Stimulated activated CD4-positive, alpha-beta T cell treated with anti-CD3 and anti-CD28 coated beads, Interleukin-4, amount 100 ng/mL, for 1 hour (primary cell): ENCODE results near the gene SPRR1B.
"Not testable (repeated sequence)": the region's sequence is repeated elsewhere in the genome, so short reads cannot be mapped to it uniquely, and the experiment has no call there.

ENCODE experiments used
- DNase-seq: peaks from one replicate; pipeline ENCODE4 v3.0.0-alpha.2; 2020

Gene SPRR1B

GRCh38 chr1:153040950-153041631 lies 10.1 kb downstream of the SPRR1B start, which contains the start of gene SPRR2D:
Gene SPRR2D (minus strand): TSS chr1:153041120. CDS start chr1:153040346, 774 bp downstream.
- no peak for DNase-seq

- no peak for DNase-seq
Measured at GRCh38 chr1:153049211-153049610, 18.2 kb downstream of the SPRR1B start.

GRCh38 chr1:153056111-153056510 lies 25.1 kb downstream of the SPRR1B start:
- not testable (repeated sequence) for DNase-seq

- no peak for DNase-seq
Measured at GRCh38 chr1:153057375-153057774, 26.4 kb downstream of the SPRR1B start, which contains the start of gene SPRR2A. Gene SPRR2A (minus strand): TSS chr1:153057512. CDS start chr1:153056735, 777 bp downstream.

- no peak for DNase-seq
Measured at GRCh38 chr1:153058154-153058553, 27.2 kb downstream of the SPRR1B start.

GRCh38 chr1:153058826-153059784 lies 28.1 kb downstream of the SPRR1B start:
- DNase-seq, result no peak

- DNase-seq, result no peak
Measured at GRCh38 chr1:153070243-153070642, 39.2 kb downstream of the SPRR1B start.

GRCh38 chr1:153071511-153071910 lies 40.5 kb downstream of the SPRR1B start, which contains the start of gene SPRR2B:
Gene SPRR2B (minus strand): TSS chr1:153071611. CDS start chr1:153070839, 772 bp downstream.
- no peak for DNase-seq

- DNase-seq, result no peak
Measured at GRCh38 chr1:153072806-153073726, 42.1 kb downstream of the SPRR1B start.

GRCh38 chr1:153081736-153082135 lies 50.7 kb downstream of the SPRR1B start:
- no peak for DNase-seq
